Stomach (tissue), 19 donors: ENCODE measurements around the gene PANX1. TPM values are rescaled to one million over a fixed set of nuclear protein-coding genes. Genes with fewer than 3 reads are reported as not detected.
A peak's percentile ranks its signal among the peaks of the same experiment; 100 is the strongest.

ENCODE experiments used
- DNase-seq, 2 donors: peaks; one replicate each; pipeline versions ENCODE4 v3.0.0 to v3.0.0-alpha.2; 2013 to 2019
- H3K27ac ChIP-seq, 5 donors: fragments of 200-600 bp in 4 of 5; sonication (generic) in 4 of 5; one replicate each; pipeline ENCODE4 v1.5.1; 2013 to 2019; ENCODE audit warnings: mild to moderate bottlenecking in 1 of 5, moderate library complexity in 1 of 5
- H3K27me3 ChIP-seq, 3 donors: fragments of 200-600 bp; sonication (generic); one replicate each; pipeline ENCODE4 v1.5.1; 2017 to 2019; ENCODE audit warnings: mixed run types in 1 of 3
- H3K36me3 ChIP-seq, 4 donors: fragments of 200-600 bp; sonication (generic); 1 replicate in 3 of 4; 2 replicates in 1 of 4; pipeline ENCODE4 v1.5.1; 2016 to 2019
- H3K4me1 ChIP-seq, 4 donors: fragments of 200-600 bp; sonication (generic); one replicate each; pipeline ENCODE4 v1.5.1; 2016 to 2019
- H3K4me3 ChIP-seq, 4 donors: fragments of 200-600 bp; sonication (generic) in 3 of 4; one replicate each; pipeline ENCODE4 v1.5.1; 2016 to 2019; ENCODE audit warnings: mild to moderate bottlenecking in 1 of 4
- H3K9me3 ChIP-seq, 4 donors: fragments of 200-600 bp; sonication (generic); one replicate each; pipeline ENCODE4 v1.5.1; 2016 to 2019
- EP300 ChIP-seq: sonication (generic); formaldehyde crosslinking; IDR thresholded peaks from one replicate; pipeline ENCODE4 v1.6.1; 2017; ENCODE audit warnings: antibody characterized with exemption
- POLR2A ChIP-seq, 4 donors: fragments of 450-650 bp; IDR thresholded peaks; one replicate each; pipeline ENCODE4 v1.6.1; 2016; ENCODE audit warnings: antibody characterized with exemption in 4 of 4, control low read depth in 2 of 4, mild to moderate bottlenecking in 1 of 4, moderate library complexity in 1 of 4
- POLR2AphosphoS5 ChIP-seq, 3 donors: sonication (generic); formaldehyde crosslinking; IDR thresholded peaks; one replicate each; pipeline ENCODE4 v1.6.1; 2016; ENCODE audit warnings: antibody characterized with exemption in 3 of 3
- WGBS, 5 donors: extraction: QIAGEN DNeasy Blood & Tissue Kit in 3 of 5; methylation state at CpG; one replicate each; pipeline versions ENCODE4 v1.1.5 to v1.1.7; 2013 to 2018; 5-methylcytosine and 5-hydroxymethylcytosine counted together
- intact Hi-C: fragments of 100-400 bp; cut with DNase I; formaldehyde crosslinking; loops from one replicate; pipeline ENCODE4 v1.15.1; 2023; ENCODE audit warnings: low total_unique reads
- long read RNA-seq, 10 donors: transcript quantifications; one replicate each; lab custom pipeline, GENCODE V29; 2026
- polyA plus RNA-seq, 3 donors: library from polyadenylated mRNA; stranded (reverse); fragments of 200-250 nt; gene quantifications; one replicate each; pipeline ENCODE4 v1.2.3, GENCODE V29; 2013
- total RNA-seq, 5 donors: library from RNA; depleted of rRNA; stranded (reverse); fragments of >200 nt; gene quantifications; one replicate each; pipeline versions ENCODE4 v1.1.0 to v1.2.3, GENCODE V29; 2014 to 2016
- TF ChIP-seq, protein P1 (sequence below), 7 experiments: fragments of 450-650 bp in 4 of 7; fragments of 200-600 bp in 3 of 7; sonication (generic) in 3 of 7; IDR thresholded peaks; one replicate each; pipeline ENCODE4 v1.5.1; 2016 to 2019; ENCODE audit warnings: antibody characterized with exemption in 7 of 7, control low read depth in 2 of 7, mild to moderate bottlenecking in 1 of 7
- donor health status: healthy with polysubstance abuse.
- donor health status: Bipolar disorder and iron deficiency.
- donor health status: healthy.

The PANX1 gene, protein sequence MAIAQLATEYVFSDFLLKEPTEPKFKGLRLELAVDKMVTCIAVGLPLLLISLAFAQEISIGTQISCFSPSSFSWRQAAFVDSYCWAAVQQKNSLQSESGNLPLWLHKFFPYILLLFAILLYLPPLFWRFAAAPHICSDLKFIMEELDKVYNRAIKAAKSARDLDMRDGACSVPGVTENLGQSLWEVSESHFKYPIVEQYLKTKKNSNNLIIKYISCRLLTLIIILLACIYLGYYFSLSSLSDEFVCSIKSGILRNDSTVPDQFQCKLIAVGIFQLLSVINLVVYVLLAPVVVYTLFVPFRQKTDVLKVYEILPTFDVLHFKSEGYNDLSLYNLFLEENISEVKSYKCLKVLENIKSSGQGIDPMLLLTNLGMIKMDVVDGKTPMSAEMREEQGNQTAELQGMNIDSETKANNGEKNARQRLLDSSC
- total RNA-seq (10 to 100 TPM in 4 of 5 donors, 1 to 10 TPM in 1; 1.2 to 41.1 (median 18.4) TPM), polyA plus RNA-seq (1 to 10 TPM; 2.6 to 5.6 (median 3.0) TPM)
- long read RNA-seq, donor 1, partial matches to known transcripts = 0 of 2 reads
- long read RNA-seq, donor 1, other reads (novel, unspliced or antisense) = 0 of 2 reads
- long read RNA-seq, donor 2, partial matches to known transcripts = 0 of 3 reads
- long read RNA-seq, donor 2, other reads (novel, unspliced or antisense) = 0 of 3 reads
- long read RNA-seq, donor 3, partial matches to known transcripts = 0 of 3 reads
- long read RNA-seq, donor 3, other reads (novel, unspliced or antisense) = 0 of 3 reads
- long read RNA-seq, donor 4 = 0 reads
- long read RNA-seq, donor 5, partial matches to known transcripts = 0 of 4 reads
- long read RNA-seq, donor 5, other reads (novel, unspliced or antisense) = 0 of 4 reads
- long read RNA-seq, donor 6, transcript PANX1-201 (5 exons, 2,769 nt) = major isoform, 10 of 10 reads
- long read RNA-seq, donor 6, partial matches to known transcripts = 0 of 10 reads
- long read RNA-seq, donor 6, other reads (novel, unspliced or antisense) = 0 of 10 reads
- long read RNA-seq, donor 7, partial matches to known transcripts = 0 of 2 reads
- long read RNA-seq, donor 7, other reads (novel, unspliced or antisense) = 0 of 2 reads
- long read RNA-seq, donor 8, transcript PANX1-201 (5 exons, 2,769 nt) = major isoform, 6 of 6 reads
- long read RNA-seq, donor 8, partial matches to known transcripts = 0 of 6 reads
- long read RNA-seq, donor 8, other reads (novel, unspliced or antisense) = 0 of 6 reads
- long read RNA-seq, donor 9 = 0 reads
- long read RNA-seq, donor 10 = 0 reads

DNA sequence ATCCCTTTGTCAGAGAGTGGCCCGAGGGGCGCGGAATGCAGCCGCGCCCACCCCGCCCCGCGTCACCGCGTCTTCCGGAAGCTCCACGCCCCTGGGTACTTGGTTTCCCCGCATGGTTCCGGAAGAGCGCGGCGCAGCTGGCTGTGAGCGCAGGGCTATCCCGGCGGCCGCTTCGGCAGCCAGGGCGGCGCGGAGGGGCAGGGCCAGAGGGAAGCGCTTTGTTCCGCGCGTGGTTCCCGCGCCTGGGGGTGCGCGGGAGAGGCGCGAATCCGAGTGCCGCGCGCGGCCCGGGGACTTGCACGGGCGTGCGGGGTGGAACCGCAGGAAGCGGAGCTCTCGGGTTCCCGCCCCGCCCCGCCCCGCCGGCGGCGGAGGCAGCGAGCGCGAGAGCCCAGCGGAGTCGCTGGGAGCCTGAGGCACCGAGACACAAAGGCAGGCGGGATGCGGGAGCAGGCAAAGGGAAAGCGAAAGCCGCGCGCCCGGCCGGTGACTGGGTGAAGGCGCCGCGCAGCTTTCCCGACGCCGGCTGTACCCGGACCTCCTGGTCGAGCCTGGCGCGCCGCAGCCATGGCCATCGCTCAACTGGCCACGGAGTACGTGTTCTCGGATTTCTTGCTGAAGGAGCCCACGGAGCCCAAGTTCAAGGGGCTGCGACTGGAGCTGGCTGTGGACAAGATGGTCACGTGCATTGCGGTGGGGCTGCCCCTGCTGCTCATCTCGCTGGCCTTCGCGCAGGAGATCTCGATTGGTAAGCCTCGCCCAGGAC, at the start of gene PANX1:
Gene PANX1 (plus strand): TSS at position 96 of the 766 bp plus-strand sequence. CDS start 472 bp downstream, at position 568.
- intact Hi-C loops = no loop called here
- H3K36me3 ChIP-seq = no peaks in the 10 kb centered on the region

DNA sequence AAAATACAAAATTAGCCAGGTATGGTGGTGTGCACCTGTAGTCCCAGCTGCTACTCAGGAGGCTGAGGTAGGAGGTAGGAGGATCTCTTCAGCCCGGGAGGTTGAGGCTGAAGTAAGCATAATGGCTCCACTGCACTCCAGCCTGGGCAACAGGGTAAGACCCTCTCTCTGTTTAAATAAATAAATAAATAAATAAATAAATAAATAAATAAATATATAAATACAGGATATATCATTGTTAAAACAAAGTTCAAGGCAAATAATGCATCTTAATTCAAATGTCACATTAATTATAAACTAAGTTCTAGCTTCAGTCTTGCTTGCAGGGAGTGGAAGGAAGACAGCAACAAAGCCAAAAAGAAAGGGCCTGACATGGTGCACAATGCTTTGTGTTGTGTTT, 44.5 kb upstream of the PANX1 start:
- intact Hi-C loops = no loop called here
- 89 to 100% (median 96%) methylated on average over 1 of the region's 1 CpG for WGBS, 5 donors

More for the DNA sequence above, at the start of gene PANX1:
- WGBS, 5 donors = 0% methylated on average over 22 to 92 of the region's 92 CpGs
- H3K4me1 ChIP-seq = peaks cover 33 to 54% (median 48%) of the 10 kb centered on the region in 4 donors
- peak within 1 kb of the TSS; percentile 94 to 98 (median 96) for H3K27ac ChIP-seq
- no peaks in the 10 kb centered on the region for H3K9me3 ChIP-seq
- peak within 1 kb of the TSS; percentile 73 to 89 (median 78) for H3K4me3 ChIP-seq
- peak; percentile 80 to 96 for DNase-seq
- no peaks in the 10 kb centered on the region for H3K27me3 ChIP-seq
- TF ChIP-seq POLR2AphosphoS5 (IDR thresholded peaks at IDR 0.05) = peak; percentile 72 to 84 (median 80)
- TF ChIP-seq, protein P1, sequence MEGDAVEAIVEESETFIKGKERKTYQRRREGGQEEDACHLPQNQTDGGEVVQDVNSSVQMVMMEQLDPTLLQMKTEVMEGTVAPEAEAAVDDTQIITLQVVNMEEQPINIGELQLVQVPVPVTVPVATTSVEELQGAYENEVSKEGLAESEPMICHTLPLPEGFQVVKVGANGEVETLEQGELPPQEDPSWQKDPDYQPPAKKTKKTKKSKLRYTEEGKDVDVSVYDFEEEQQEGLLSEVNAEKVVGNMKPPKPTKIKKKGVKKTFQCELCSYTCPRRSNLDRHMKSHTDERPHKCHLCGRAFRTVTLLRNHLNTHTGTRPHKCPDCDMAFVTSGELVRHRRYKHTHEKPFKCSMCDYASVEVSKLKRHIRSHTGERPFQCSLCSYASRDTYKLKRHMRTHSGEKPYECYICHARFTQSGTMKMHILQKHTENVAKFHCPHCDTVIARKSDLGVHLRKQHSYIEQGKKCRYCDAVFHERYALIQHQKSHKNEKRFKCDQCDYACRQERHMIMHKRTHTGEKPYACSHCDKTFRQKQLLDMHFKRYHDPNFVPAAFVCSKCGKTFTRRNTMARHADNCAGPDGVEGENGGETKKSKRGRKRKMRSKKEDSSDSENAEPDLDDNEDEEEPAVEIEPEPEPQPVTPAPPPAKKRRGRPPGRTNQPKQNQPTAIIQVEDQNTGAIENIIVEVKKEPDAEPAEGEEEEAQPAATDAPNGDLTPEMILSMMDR (IDR thresholded peaks at IDR 0.05) = no peak

DNA sequence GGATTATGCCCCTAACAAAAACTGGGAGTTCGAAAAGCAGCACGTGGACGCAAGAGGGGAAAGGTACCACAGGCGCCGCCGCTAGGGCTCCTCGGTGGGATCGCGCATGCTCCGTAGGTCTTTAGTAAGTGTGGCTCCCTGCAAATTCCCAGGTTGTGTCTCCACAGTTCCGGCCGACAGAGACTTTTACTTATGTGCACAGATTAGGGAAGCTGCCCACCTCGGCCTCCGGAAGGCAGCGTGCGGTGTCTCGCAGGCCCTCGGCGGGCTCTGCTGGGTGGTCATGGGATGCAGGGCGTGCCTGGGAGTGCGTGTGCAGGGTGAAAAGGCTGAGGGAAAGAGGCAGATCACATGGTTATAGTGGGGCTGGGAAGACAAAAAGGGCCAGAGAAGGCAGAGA, 39.7 kb upstream of the PANX1 start:
- Histone ChIP-seq H3K27ac (no peak overlapping the region), H3K4me1 (no peaks in the 10 kb centered on the region), H3K36me3 (no peaks in the 10 kb centered on the region), H3K4me3 (no peak overlapping the region), H3K9me3 (peaks cover 0 to 8% (median 0%) of the 10 kb centered on the region in 4 donors), H3K27me3 (no peaks in the 10 kb centered on the region)
- 83 to 93% (median 89%) methylated on average over 21 of the region's 21 CpGs for WGBS, 5 donors
- no peak for DNase-seq
- TF ChIP-seq POLR2A (IDR thresholded peaks at IDR 0.05) = no peak
- TF ChIP-seq, protein P1 (IDR thresholded peaks at IDR 0.05) = no peak
- no peak for TF ChIP-seq EP300
- TF ChIP-seq POLR2AphosphoS5 (IDR thresholded peaks at IDR 0.05) = no peak
- intact Hi-C loops = no loop called here

More for the DNA sequence above, 44.5 kb upstream of the PANX1 start:
- no peaks in the 10 kb centered on the region for H3K27me3 ChIP-seq
- H3K9me3 ChIP-seq = no peaks in the 10 kb centered on the region
- no peaks in the 10 kb centered on the region for H3K36me3 ChIP-seq
- H3K4me1 ChIP-seq = no peaks in the 10 kb centered on the region
- H3K4me3 ChIP-seq = no peak overlapping the region
- H3K27ac ChIP-seq = no peak overlapping the region
- DNase-seq = no peak
- TF ChIP-seq EP300 (no peak), POLR2A (IDR thresholded peaks at IDR 0.05) (no peak), POLR2AphosphoS5 (IDR thresholded peaks at IDR 0.05) (no peak)
- TF ChIP-seq, protein P1 (IDR thresholded peaks at IDR 0.05) = no peak
